GM06990 (cell line): ENCODE results near the gene LRRC36.
A peak's percentile ranks its signal among the peaks of the same experiment; 100 is the strongest.

Experiments used
- DNase-seq: peaks from one replicate; pipeline ENCODE4 v3.0.0-alpha.2; 2011; ENCODE audit not compliant: insufficient read length; ENCODE audit errors: extremely low read depth
- H3K27me3 ChIP-seq: replicated peaks from 2 replicates; pipeline ENCODE4 v1.6.0; 2011; ENCODE audit warnings: low read length; ENCODE audit not compliant: control insufficient read depth, insufficient read depth
- H3K36me3 ChIP-seq: 2 replicates; pipeline ENCODE4 v1.5.1; 2011; ENCODE audit warnings: low read length; ENCODE audit not compliant: control insufficient read depth, insufficient read depth
- H3K4me3 ChIP-seq: replicated peaks from 2 replicates; pipeline ENCODE4 v1.5.1; 2011; ENCODE audit warnings: low read depth, mild to moderate bottlenecking, control low read depth, low read length
- TF ChIP-seq, protein P1 (sequence below): IDR thresholded peaks from 2 replicates; pipeline ENCODE4 v1.5.1; 2011; ENCODE audit warnings: low read length, control low read depth, mild to moderate bottlenecking, inconsistent platforms; ENCODE audit not compliant: insufficient read depth, poor library complexity, severe bottlenecking

Gene LRRC36

DNA sequence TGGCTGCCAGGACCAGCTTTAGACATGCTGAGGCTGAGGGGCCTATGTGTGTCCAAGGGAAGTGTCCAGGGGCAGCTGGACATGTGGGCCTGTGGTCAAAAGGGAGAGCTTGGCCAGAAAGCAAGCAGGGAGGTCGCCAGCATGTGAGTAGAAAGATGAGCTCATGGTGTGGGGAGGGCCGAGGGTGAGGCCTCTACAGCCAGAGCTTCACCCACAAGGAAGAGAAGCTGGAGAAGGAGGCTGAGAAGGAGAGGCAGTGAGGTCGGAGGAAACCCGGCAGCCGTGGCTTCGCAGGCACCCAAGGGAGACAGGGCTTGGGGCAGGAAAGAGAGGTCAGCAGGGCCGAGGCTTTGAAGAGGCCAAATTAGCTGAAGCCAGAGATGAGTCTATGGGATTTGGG is 100.3 kb downstream of the LRRC36 start:
- Histone ChIP-seq H3K4me3 (no peak overlapping the region), H3K27me3 (peaks cover 4% of the 10 kb centered on the region), H3K36me3 (no peaks in the 10 kb centered on the region)
- TF ChIP-seq, protein P1, sequence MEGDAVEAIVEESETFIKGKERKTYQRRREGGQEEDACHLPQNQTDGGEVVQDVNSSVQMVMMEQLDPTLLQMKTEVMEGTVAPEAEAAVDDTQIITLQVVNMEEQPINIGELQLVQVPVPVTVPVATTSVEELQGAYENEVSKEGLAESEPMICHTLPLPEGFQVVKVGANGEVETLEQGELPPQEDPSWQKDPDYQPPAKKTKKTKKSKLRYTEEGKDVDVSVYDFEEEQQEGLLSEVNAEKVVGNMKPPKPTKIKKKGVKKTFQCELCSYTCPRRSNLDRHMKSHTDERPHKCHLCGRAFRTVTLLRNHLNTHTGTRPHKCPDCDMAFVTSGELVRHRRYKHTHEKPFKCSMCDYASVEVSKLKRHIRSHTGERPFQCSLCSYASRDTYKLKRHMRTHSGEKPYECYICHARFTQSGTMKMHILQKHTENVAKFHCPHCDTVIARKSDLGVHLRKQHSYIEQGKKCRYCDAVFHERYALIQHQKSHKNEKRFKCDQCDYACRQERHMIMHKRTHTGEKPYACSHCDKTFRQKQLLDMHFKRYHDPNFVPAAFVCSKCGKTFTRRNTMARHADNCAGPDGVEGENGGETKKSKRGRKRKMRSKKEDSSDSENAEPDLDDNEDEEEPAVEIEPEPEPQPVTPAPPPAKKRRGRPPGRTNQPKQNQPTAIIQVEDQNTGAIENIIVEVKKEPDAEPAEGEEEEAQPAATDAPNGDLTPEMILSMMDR: no peak
- DNase-seq: no peak

DNA sequence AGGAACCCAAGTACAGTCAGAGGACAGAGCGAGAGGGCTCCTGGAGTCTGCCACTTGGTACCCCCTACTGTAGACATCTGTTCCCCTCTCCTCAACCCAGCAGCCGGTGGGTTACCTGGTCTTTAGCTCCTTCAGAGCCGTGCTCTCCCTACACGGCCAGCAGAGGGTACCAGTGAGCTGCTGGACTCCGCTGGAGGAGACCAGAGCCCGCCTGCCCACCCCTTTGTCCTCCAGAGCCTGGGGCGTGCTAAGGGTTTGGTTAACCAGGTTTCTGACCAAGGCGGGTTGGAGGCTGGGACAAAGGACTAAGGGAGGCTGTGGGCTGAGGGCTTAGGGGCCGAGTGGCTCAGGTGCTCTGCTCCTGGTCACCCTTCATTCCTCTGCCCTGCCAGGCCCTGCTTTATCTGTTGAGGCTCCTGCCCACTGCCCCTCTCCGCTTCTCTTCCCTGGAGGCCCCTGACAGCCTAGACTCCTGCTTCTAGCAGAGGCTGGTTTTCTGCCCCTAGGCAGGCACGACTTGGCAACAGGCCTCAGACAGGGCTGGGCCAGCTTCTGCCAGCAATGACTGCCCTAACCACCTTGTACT is 101.6 kb downstream of the LRRC36 start:
- H3K27me3 ChIP-seq: peaks cover 4% of the 10 kb centered on the region
- no peak for DNase-seq
- H3K36me3 ChIP-seq: no peaks in the 10 kb centered on the region; the same call in 1 of the 2 replicates
- H3K4me3 ChIP-seq: no peak overlapping the region
- TF ChIP-seq, protein P1: peak; percentile 94

DNA sequence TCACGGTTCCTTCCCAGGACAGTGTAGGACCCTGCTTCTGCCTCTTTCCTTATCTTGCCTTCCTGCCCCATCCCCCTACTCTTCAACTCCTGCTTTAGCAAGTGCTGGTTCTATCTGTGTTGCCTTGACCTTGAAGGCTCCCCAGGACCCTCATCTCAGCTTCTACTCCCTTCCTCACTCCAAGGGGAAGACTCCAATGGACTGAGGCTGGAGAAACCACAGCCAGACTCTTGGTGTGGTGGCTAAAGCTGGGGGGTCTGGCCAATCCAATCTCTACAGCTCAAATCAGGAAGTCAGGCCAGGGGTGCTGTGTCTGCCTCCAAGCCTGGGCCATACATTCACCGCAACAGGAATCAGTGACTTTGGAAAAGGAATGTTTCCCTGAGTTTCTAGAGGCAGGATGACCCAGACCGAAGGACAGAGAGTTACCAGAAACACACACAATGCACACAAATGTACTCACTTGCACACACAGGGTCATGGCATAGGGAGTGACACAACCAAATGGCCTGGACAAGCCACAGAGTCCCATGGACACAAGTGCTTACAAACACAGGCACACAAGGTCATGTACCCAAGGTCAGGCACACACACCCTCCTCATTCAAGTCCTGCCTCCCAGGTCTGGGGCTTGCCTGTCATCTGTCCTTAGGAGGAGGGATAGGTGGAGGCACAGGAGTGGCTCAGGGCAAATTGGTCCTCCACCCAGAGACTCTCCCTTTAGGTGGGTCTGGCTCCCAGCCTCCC is 102.6 kb downstream of the LRRC36 start:
- Histone ChIP-seq H3K27me3 (peaks cover 4% of the 10 kb centered on the region), H3K36me3 (no peaks in the 10 kb centered on the region; the same call in 1 of the 2 replicates), H3K4me3 (no peak overlapping the region)
- TF ChIP-seq, protein P1: no peak
- DNase-seq: no peak

DNA sequence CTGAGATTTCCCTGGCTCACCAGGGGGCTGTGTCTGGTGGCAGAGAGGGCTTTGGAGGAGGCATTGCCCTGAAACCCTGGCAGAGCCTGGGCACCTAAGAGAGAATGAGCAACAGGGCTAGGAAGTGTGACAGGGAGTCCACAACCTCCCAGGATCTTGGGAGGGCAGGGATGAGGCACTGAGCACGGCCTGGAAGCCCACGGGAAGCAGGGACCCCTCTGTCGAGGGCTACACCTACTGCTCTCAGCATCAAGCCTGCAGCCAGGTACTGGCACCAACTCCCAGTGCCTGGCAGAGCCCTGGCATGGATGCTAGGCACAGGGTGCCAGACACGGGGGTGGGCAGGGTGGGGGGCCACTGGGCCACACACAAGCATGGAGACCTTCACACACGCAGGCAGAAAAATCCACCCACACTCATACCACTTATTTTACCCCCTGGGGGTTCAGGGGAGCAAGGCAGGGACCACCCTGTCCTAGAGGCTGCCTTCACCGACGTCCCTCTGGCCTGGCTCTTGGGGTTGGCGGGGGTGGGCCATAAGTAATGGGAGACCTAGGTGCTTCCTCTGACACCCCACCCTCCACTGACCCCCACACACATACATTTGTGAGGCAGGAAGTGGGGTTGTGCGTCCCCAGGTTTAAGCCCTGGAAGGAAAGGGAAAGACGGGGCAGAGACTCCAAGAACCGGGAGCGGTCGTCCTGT is 103.3 kb downstream of the LRRC36 start:
- TF ChIP-seq, protein P1: no peak
- no peak for DNase-seq
- H3K36me3 ChIP-seq: no peaks in the 10 kb centered on the region; the same call in 1 of the 2 replicates
- peaks cover 4% of the 10 kb centered on the region for H3K27me3 ChIP-seq
- no peak overlapping the region for H3K4me3 ChIP-seq

DNA sequence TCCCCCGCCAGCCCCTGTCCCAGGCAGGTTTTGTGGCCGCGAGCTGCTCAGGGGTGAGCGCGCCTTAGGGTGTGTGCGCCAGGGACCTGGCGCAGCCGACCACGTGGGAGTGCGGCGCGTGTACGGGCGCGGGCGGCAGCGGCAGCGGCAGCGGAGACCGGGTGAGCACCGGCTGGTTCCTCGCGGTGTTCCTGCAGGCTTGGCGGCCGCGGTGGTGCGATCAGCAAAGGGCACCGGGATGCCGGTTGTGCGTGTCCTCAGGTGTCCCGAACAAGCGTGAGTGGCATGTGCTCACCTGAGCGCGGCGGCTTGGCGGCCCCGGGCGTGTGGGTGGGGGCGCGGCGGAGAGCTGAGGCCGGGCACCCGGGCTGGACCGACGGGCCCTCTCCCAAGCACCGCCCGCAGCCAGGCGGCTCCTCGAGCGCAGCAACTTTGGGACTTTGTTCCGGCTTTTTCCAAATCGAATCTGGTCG is 103.9 kb downstream of the LRRC36 start:
- TF ChIP-seq, protein P1: no peak
- Histone ChIP-seq H3K4me3 (peak overlapping the region; percentile 35), H3K36me3 (peaks cover 1% of the 10 kb centered on the region), H3K27me3 (peaks cover 4% of the 10 kb centered on the region)
- no peak for DNase-seq
